ENCODE results near the gene TBC1D4.

Gene TBC1D4

GRCh38 chr13:75407998-75408397 is 74.0 kb downstream of the TBC1D4 start:
- TF ChIP-seq, protein P1, sequence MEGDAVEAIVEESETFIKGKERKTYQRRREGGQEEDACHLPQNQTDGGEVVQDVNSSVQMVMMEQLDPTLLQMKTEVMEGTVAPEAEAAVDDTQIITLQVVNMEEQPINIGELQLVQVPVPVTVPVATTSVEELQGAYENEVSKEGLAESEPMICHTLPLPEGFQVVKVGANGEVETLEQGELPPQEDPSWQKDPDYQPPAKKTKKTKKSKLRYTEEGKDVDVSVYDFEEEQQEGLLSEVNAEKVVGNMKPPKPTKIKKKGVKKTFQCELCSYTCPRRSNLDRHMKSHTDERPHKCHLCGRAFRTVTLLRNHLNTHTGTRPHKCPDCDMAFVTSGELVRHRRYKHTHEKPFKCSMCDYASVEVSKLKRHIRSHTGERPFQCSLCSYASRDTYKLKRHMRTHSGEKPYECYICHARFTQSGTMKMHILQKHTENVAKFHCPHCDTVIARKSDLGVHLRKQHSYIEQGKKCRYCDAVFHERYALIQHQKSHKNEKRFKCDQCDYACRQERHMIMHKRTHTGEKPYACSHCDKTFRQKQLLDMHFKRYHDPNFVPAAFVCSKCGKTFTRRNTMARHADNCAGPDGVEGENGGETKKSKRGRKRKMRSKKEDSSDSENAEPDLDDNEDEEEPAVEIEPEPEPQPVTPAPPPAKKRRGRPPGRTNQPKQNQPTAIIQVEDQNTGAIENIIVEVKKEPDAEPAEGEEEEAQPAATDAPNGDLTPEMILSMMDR (IDR thresholded peaks at IDR 0.05; ENCODE audit: low read depth, low read length) = no peak
- no peak overlapping the region for H3K4me3 ChIP-seq (ENCODE audit: low read depth, low read length)

- TF ChIP-seq, protein P1 (IDR thresholded peaks at IDR 0.05; ENCODE audit: low read depth, low read length) = no peak
Measured at GRCh38 chr13:75407473-75407872, 74.5 kb downstream of the TBC1D4 start.

GRCh38 chr13:75405976-75406703 is 75.8 kb downstream of the TBC1D4 start:
- TF ChIP-seq, protein P1 (IDR thresholded peaks at IDR 0.05; ENCODE audit: low read depth, low read length) = no peak
- H3K4me3 ChIP-seq (ENCODE audit: low read depth, low read length) = no peak overlapping the region

More at GRCh38 chr13:75407473-75407872, 74.5 kb downstream of the TBC1D4 start:
- H3K4me3 ChIP-seq (ENCODE audit: low read depth, low read length) = no peak overlapping the region

DNA sequence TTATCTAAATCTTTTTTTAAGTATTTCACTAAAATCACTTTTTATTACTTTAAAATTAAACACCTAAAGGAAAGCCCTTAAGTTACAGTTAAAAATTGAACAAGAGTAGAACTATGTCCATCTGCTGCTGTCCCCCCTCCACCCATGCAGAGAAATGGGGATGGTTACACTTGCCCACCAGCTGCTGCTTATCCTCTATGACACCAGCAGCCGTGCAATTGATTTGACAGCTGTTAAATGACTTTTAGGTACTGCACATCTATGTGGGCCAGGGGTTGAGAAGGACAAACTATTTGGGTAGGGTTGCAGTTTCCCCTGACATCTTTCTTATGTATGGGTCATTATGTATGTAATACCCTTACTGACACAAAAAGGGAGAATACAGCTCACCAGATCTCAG is 77.2 kb downstream of the TBC1D4 start:
- TF ChIP-seq, protein P1 (IDR thresholded peaks at IDR 0.05; ENCODE audit: low read depth, low read length) = no peak
- no peak overlapping the region for H3K4me3 ChIP-seq (ENCODE audit: low read depth, low read length)

GRCh38 chr13:75402787-75403186 is 79.2 kb downstream of the TBC1D4 start:
- TF ChIP-seq, protein P1 (IDR thresholded peaks at IDR 0.05; ENCODE audit: low read depth, low read length) = no peak
- no peak overlapping the region for H3K4me3 ChIP-seq (ENCODE audit: low read depth, low read length)

DNA sequence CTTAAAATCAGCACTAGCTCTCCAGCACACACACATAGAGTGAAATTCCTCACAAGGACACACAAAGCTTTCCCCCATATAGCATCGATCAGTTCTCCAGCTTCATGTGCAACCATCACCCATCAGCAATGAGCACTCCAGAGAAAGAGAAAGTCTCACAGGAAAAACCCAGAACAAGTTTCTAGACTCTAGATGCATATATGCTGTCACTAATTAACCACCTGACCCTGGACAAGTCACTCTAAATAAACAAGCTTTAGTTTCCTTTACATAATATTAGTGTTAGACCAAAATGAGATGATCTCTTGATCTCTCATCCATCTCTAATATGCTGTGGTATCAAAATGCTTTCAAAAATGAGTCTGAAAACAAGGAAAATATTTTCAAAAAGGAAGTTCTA is 81.2 kb downstream of the TBC1D4 start:
- no peak overlapping the region for H3K4me3 ChIP-seq (ENCODE audit: low read depth, low read length)

DNA sequence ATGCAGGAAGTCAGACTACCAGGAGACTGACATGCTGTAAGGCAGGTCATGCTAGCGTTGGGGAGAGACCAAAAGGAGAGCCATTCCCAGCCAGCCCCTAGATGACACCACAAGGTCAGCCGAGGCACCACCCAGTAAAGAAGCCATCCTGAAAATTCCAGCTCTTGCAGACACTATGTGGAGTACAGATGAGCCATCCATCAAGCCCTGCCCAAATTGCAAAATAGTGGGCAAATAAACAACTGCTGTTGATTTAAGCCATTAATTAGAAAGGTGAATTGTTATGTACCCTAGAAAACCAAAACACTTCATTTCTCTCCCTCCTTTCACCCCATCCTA is 82.1 kb downstream of the TBC1D4 start:
- TF ChIP-seq, protein P1 (IDR thresholded peaks at IDR 0.05; ENCODE audit: low read depth, low read length) = no peak
- no peak overlapping the region for H3K4me3 ChIP-seq (ENCODE audit: low read depth, low read length)

More for the DNA sequence above, 81.2 kb downstream of the TBC1D4 start:
- TF ChIP-seq, protein P1 (IDR thresholded peaks at IDR 0.05; ENCODE audit: low read depth, low read length) = no peak

Data from WI38 (cell line).